ENCODE data around the gene NTSR1.
A peak's percentile ranks its signal among the peaks of the same experiment; 100 is the strongest.

The NTSR1 gene

GRCh38 chr20:62667530-62668440, 40.9 kb upstream of the NTSR1 start:
- H3K4me3 ChIP-seq (replicated peaks; ENCODE audit: low read depth, low read length), result no peak overlapping the region
- TF ChIP-seq CTCF (IDR thresholded peaks at IDR 0.05; ENCODE audit: low read length, missing control alignments), result no peak
- no peak for DNase-seq (ENCODE audit: low read depth)

- TF ChIP-seq CTCF (IDR thresholded peaks at IDR 0.05; ENCODE audit: low read length, missing control alignments), result peak; percentile 90
- no peak overlapping the region for H3K4me3 ChIP-seq (replicated peaks; ENCODE audit: low read depth, low read length)
Measured at GRCh38 chr20:62668441-62669027, 40.1 kb upstream of the NTSR1 start.

GRCh38 chr20:62669249-62669648, 39.4 kb upstream of the NTSR1 start:
- no peak for DNase-seq (ENCODE audit: low read depth)
- H3K4me3 ChIP-seq (replicated peaks; ENCODE audit: low read depth, low read length), result no peak overlapping the region
- TF ChIP-seq CTCF (IDR thresholded peaks at IDR 0.05; ENCODE audit: low read length, missing control alignments), result no peak

More at GRCh38 chr20:62668441-62669027, 40.1 kb upstream of the NTSR1 start:
- DNase-seq (ENCODE audit: low read depth), result peak; percentile 83

- no peak for DNase-seq (ENCODE audit: low read depth)
- no peak for TF ChIP-seq CTCF (IDR thresholded peaks at IDR 0.05; ENCODE audit: low read length, missing control alignments)
- H3K4me3 ChIP-seq (replicated peaks; ENCODE audit: low read depth, low read length), result no peak overlapping the region
Measured at GRCh38 chr20:62670156-62670555, 38.5 kb upstream of the NTSR1 start.

- H3K4me3 ChIP-seq (replicated peaks; ENCODE audit: low read depth, low read length), result no peak overlapping the region
- no peak for DNase-seq (ENCODE audit: low read depth)
- TF ChIP-seq CTCF (IDR thresholded peaks at IDR 0.05; ENCODE audit: low read length, missing control alignments), result no peak
Measured at GRCh38 chr20:62670998-62671397, 37.6 kb upstream of the NTSR1 start.

- H3K4me3 ChIP-seq (replicated peaks; ENCODE audit: low read depth, low read length), result no peak overlapping the region
- TF ChIP-seq CTCF (IDR thresholded peaks at IDR 0.05; ENCODE audit: low read length, missing control alignments), result no peak
- DNase-seq (ENCODE audit: low read depth), result no peak
Measured at GRCh38 chr20:62671765-62672164, 36.9 kb upstream of the NTSR1 start.
